Astrocyte (in vitro differentiated cells and primary cell): Measurements from ENCODE around the gene TRMT1.

Source experiments
- CTCF ChIP-seq: IDR thresholded peaks from 2 replicates; pipeline ENCODE4 v1.5.1; 2011; ENCODE audit warnings: low read depth, mild to moderate bottlenecking, inconsistent platforms, low read length, moderate library complexity; ENCODE audit not compliant: insufficient read depth
- EZH2 ChIP-seq: IDR thresholded peaks from 2 replicates; pipeline ENCODE4 v1.6.1; 2012; ENCODE audit warnings: mild to moderate bottlenecking, low read length, inconsistent platforms; ENCODE audit not compliant: insufficient read depth

GRCh38 chr19:13119627-13120026 is 3.1 kb upstream of the TRMT1 start:
- no peak for TF ChIP-seq CTCF
- no peak for TF ChIP-seq EZH2
